ENCODE measurements around the gene ZBTB20.

GRCh38 chr3:115151921-115152320 lies 4.8 kb upstream of the ZBTB20 start:
- no peak for TF ChIP-seq CTCF (IDR thresholded peaks at IDR 0.05; ENCODE audit: low read depth, low read length, poor library complexity, severe bottlenecking)
- no peak for TF ChIP-seq EZH2phosphoT487 (IDR thresholded peaks at IDR 0.05; ENCODE audit: borderline replicate concordance, low read length)
